HEK293T (cell line): ENCODE measurements around the gene MYD88.

Source experiments
- CTCF ChIA-PET: fragments of 350-600 bp; formaldehyde crosslinking; extraction: SDS; loops from one replicate; lab custom pipeline; 2021; ENCODE audit warnings: antibody characterized with exemption, inconsistent platforms; lab: Yijun Ruan, JAX
- POLR2A ChIA-PET: fragments of 350-600 bp; formaldehyde crosslinking; extraction: SDS; loops from one replicate; lab custom pipeline; 2020; ENCODE audit warnings: antibody characterized with exemption, inconsistent platforms; lab: Yijun Ruan, JAX
- DNase-seq: peaks from one replicate; pipeline ENCODE4 v3.0.0; 2012; ENCODE audit warnings: mixed read lengths; ENCODE audit errors: extremely low spot score
- ARNT ChIP-seq: fragments of 450-650 bp; IDR thresholded peaks from 2 replicates; pipeline ENCODE4 v1.6.1; 2017; ENCODE audit warnings: mild to moderate bottlenecking
- BHLHE40 ChIP-seq: fragments of 450-650 bp; IDR thresholded peaks from 2 replicates; pipeline ENCODE4 v1.6.1; 2016; ENCODE audit warnings: mild to moderate bottlenecking, moderate library complexity, borderline replicate concordance
- CTBP1 ChIP-seq: fragments of 450-650 bp; IDR thresholded peaks from 2 replicates; pipeline ENCODE4 v1.6.1; 2016; ENCODE audit warnings: borderline replicate concordance
- ELF4 ChIP-seq: fragments of 450-650 bp; IDR thresholded peaks from 2 replicates; pipeline ENCODE4 v1.6.1; 2017; ENCODE audit warnings: antibody characterized with exemption
- FOXA1 ChIP-seq: fragments of 450-650 bp; IDR thresholded peaks from 2 replicates; pipeline ENCODE4 v1.6.1; 2016; ENCODE audit warnings: mild to moderate bottlenecking
- FOXK2 ChIP-seq: fragments of 450-650 bp; IDR thresholded peaks from 2 replicates; pipeline ENCODE4 v1.6.1; 2016; ENCODE audit warnings: mild to moderate bottlenecking
- FOXM1 ChIP-seq: fragments of 450-650 bp; IDR thresholded peaks from 2 replicates; pipeline ENCODE4 v1.6.1; 2017; ENCODE audit warnings: mild to moderate bottlenecking, borderline replicate concordance
- HDGF ChIP-seq: fragments of 450-650 bp; IDR thresholded peaks from 2 replicates; pipeline ENCODE4 v1.6.1; 2017; ENCODE audit warnings: antibody characterized with exemption, borderline replicate concordance
- L3MBTL2 ChIP-seq: fragments of 450-650 bp; conservative IDR thresholded peaks from 2 replicates; pipeline ENCODE4 v1.6.1; 2016; ENCODE audit warnings: mild to moderate bottlenecking
- LEF1 ChIP-seq: fragments of 450-650 bp; IDR thresholded peaks from 2 replicates; pipeline ENCODE4 v1.6.1; 2017; ENCODE audit warnings: mild to moderate bottlenecking, borderline replicate concordance
- NFRKB ChIP-seq: fragments of 450-650 bp; IDR thresholded peaks from 2 replicates; pipeline ENCODE4 v1.6.1; 2016; ENCODE audit warnings: mild to moderate bottlenecking, moderate library complexity
- SP1 ChIP-seq: fragments of 450-650 bp; IDR thresholded peaks from 2 replicates; pipeline ENCODE4 v1.6.1; 2017
- SUZ12 ChIP-seq: fragments of 450-650 bp; IDR thresholded peaks from 2 replicates; pipeline ENCODE4 v1.6.1; 2016; ENCODE audit warnings: mild to moderate bottlenecking
- TARDBP ChIP-seq: fragments of 450-650 bp; IDR thresholded peaks from 2 replicates; pipeline ENCODE4 v1.6.1; 2016
- ZNF384 ChIP-seq: fragments of 450-650 bp; IDR thresholded peaks from 2 replicates; pipeline ENCODE4 v1.6.1; 2016
- TF ChIP-seq, protein P1 (sequence below): fragments of 450-650 bp; IDR thresholded peaks from 2 replicates; pipeline ENCODE4 v1.6.1; 2016

The MYD88 gene

DNA sequence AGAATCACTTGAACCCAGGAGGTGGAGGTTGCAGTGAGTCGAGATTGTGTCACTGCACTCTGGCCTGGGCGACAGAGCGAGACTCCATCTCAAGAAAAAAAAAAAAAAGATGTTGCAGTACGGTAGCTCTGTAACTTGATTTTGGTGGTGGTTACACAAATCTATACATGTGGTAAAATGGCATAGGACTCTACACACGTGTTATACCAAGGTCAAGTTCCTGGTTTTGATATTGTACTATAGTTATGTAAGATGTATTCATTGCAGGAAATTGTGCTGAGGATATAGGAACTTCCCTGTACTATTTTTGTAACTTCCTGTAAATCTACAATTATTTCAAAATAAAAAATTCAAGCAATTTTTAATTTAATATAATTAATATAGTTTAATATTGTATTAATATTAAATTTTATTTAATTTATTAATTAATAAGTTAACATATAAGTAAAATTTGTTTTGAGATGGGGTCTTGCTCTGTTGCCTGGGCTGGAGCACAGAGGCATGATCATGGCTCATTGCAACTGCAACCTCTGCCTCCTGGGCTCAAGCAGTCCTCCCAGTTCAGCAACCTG, 9.9 kb downstream of the MYD88 start:
- ChIA-PET CTCF (interaction anchor here (0.5 kb wide), 1 partner anchor 132 kb away, joined by 4 read pairs; no protein-coding TSS in a partner anchor), POLR2A (no interaction called here)
- TF ChIP-seq ZNF384: no peak
- no peak for TF ChIP-seq NFRKB
- no peak for TF ChIP-seq BHLHE40
- TF ChIP-seq ARNT: no peak
- TF ChIP-seq ELF4: no peak
- TF ChIP-seq L3MBTL2: no peak
- TF ChIP-seq, protein P1, sequence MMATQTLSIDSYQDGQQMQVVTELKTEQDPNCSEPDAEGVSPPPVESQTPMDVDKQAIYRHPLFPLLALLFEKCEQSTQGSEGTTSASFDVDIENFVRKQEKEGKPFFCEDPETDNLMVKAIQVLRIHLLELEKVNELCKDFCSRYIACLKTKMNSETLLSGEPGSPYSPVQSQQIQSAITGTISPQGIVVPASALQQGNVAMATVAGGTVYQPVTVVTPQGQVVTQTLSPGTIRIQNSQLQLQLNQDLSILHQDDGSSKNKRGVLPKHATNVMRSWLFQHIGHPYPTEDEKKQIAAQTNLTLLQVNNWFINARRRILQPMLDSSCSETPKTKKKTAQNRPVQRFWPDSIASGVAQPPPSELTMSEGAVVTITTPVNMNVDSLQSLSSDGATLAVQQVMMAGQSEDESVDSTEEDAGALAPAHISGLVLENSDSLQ: no peak
- TF ChIP-seq FOXA1: no peak
- TF ChIP-seq SUZ12: no peak
- no peak for TF ChIP-seq TARDBP
- no peak for TF ChIP-seq HDGF
- no peak for DNase-seq

DNA sequence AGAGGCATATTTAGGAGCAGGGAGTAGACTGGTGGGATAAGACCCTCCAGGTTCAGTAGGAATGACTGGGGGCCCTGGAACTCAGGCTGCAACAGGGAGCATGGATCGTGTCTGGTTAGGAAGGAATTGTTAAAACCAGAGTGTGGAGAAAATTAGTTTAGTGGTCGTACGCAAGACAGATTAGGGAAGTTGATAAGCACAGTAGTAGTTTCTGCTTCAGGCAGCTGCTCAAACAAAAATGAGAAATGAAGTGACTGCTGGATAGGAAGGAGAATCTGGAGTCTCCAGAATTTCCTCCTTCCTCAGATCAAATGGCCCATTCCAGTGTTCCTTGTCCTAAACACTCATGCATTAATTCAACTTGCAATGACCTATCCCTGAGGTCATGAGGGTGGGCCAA, 11.2 kb downstream of the MYD88 start:
- no peak for DNase-seq
- POLR2A ChIA-PET: no interaction called here
- TF ChIP-seq HDGF (no peak), SP1 (no peak), ZNF384 (no peak), TARDBP (no peak), ELF4 (no peak), L3MBTL2 (no peak), FOXA1 (no peak), CTBP1 (no peak), FOXM1 (no peak), LEF1 (no peak), SUZ12 (no peak), FOXK2 (no peak), BHLHE40 (no peak)
- TF ChIP-seq, protein P1: no peak
- CTCF ChIA-PET: no interaction called here

GRCh38 chr3:38150780-38151528, 12.5 kb downstream of the MYD88 start:
- ChIA-PET CTCF (no interaction called here), POLR2A (no interaction called here)
- TF ChIP-seq HDGF: no peak
- no peak for TF ChIP-seq NFRKB
- TF ChIP-seq, protein P1: no peak
- no peak for TF ChIP-seq ELF4
- no peak for TF ChIP-seq FOXM1
- no peak for TF ChIP-seq BHLHE40
- DNase-seq: no peak

- CTCF ChIA-PET: no interaction called here
- DNase-seq: no peak
- POLR2A ChIA-PET: interaction anchor here (1.5 to 4.3 kb wide), 2 partner anchors 13 kb away, joined by 3 to 26 read pairs; partner anchors contain the start of genes MYD88 and OXSR1
- no peak for TF ChIP-seq FOXK2
- TF ChIP-seq BHLHE40: no peak
- TF ChIP-seq TARDBP: no peak
- TF ChIP-seq FOXM1: no peak
- TF ChIP-seq ARNT: no peak
- no peak for TF ChIP-seq CTBP1
- TF ChIP-seq, protein P1: no peak
- TF ChIP-seq L3MBTL2: no peak
- no peak for TF ChIP-seq LEF1
- TF ChIP-seq FOXA1: no peak
- TF ChIP-seq HDGF: no peak
- TF ChIP-seq SP1: no peak
- no peak for TF ChIP-seq SUZ12
These were observed 13.3 kb downstream of the MYD88 start for GRCh38 chr3:38151667-38152265.

- no peak for DNase-seq
- ChIA-PET POLR2A (interaction anchor here (1.2 to 4.3 kb wide), 3 partner anchors 12 to 15 kb away, joined by 3 to 26 read pairs (median 3); partner anchors contain the start of genes ACAA1, MYD88 and OXSR1), CTCF (interaction anchor here (0.6 kb wide), 1 partner anchor 289 kb away, joined by 3 read pairs; no protein-coding TSS in a partner anchor)
- TF ChIP-seq ARNT (no peak), ELF4 (no peak), LEF1 (no peak), SUZ12 (no peak), SP1 (no peak), BHLHE40 (no peak), ZNF384 (no peak), L3MBTL2 (no peak), FOXM1 (no peak)
- TF ChIP-seq, protein P1: no peak
These were observed 14.1 kb downstream of the MYD88 start for GRCh38 chr3:38152609-38153008.
